Ishikawa (cell line): ENCODE results near the gene USP11.

Experiments
- CEBPB ChIP-seq: IDR thresholded peaks from 2 replicates; pipeline ENCODE4 v1.6.1; 2012
- CREB1 ChIP-seq: IDR thresholded peaks from 2 replicates; pipeline ENCODE4 v1.6.1; 2012; ENCODE audit warnings: low read depth
- EGR1 ChIP-seq: IDR thresholded peaks from 2 replicates; pipeline ENCODE4 v1.6.1; 2012
- EP300 ChIP-seq: IDR thresholded peaks from 2 replicates; pipeline ENCODE4 v1.6.1; 2012; ENCODE audit warnings: borderline replicate concordance
- FOXM1 ChIP-seq: IDR thresholded peaks from 2 replicates; pipeline ENCODE4 v1.6.1; 2012; ENCODE audit warnings: low read depth, borderline replicate concordance
- MAX ChIP-seq: IDR thresholded peaks from 2 replicates; pipeline ENCODE4 v1.6.1; 2012
- NFIC ChIP-seq: IDR thresholded peaks from 2 replicates; pipeline ENCODE4 v1.6.1; 2012
- RAD21 ChIP-seq: IDR thresholded peaks from 2 replicates; pipeline ENCODE4 v1.6.1; 2012; ENCODE audit warnings: low read depth
- REST ChIP-seq: IDR thresholded peaks from 2 replicates; pipeline ENCODE4 v1.6.1; 2012; ENCODE audit warnings: low read depth, mild to moderate bottlenecking
- TAF1 ChIP-seq: IDR thresholded peaks from 2 replicates; pipeline ENCODE4 v1.6.1; 2012; ENCODE audit warnings: low read depth, mild to moderate bottlenecking
- TCF12 ChIP-seq: IDR thresholded peaks from 2 replicates; pipeline ENCODE4 v1.6.1; 2012; ENCODE audit warnings: low read depth
- TEAD4 ChIP-seq: IDR thresholded peaks from 2 replicates; pipeline ENCODE4 v1.6.1; 2012
- USF1 ChIP-seq: IDR thresholded peaks from 2 replicates; pipeline ENCODE4 v1.6.1; 2012
- YY1 ChIP-seq: IDR thresholded peaks from 2 replicates; pipeline ENCODE4 v1.6.1; 2012; ENCODE audit warnings: low read depth
- ZBTB7A ChIP-seq: IDR thresholded peaks from 2 replicates; pipeline ENCODE4 v1.6.1; 2012; ENCODE audit warnings: low read depth

USP11 gene

GRCh38 chrX:47229427-47229826, 3.4 kb upstream of the USP11 start:
- TF ChIP-seq ZBTB7A, result no peak

- TF ChIP-seq TCF12, result no peak
- no peak for TF ChIP-seq RAD21
- TF ChIP-seq REST, result no peak
These were observed 2.5 kb upstream of the USP11 start for GRCh38 chrX:47230136-47230868.

GRCh38 chrX:47231167-47231566, 1.6 kb upstream of the USP11 start:
- TF ChIP-seq EGR1 (no peak), TCF12 (no peak), EP300 (no peak), CEBPB (no peak), TAF1 (no peak), TEAD4 (no peak), RAD21 (no peak), NFIC (no peak), USF1 (no peak), CREB1 (no peak), REST (no peak), FOXM1 (no peak), YY1 (no peak), ZBTB7A (no peak), MAX (no peak)

- TF ChIP-seq ZBTB7A, result 0 out of 2 replicates have a peak, but pooled peaks have one; percentile 14
- no peak for TF ChIP-seq EP300
These were observed 509 bp upstream of the USP11 start for GRCh38 chrX:47232197-47232802.

GRCh38 chrX:47233333-47234113, 714 bp downstream of the USP11 start:
- TF ChIP-seq TCF12, result no peak
- no peak for TF ChIP-seq CEBPB
- TF ChIP-seq REST, result no peak
- peak; percentile 2; the same call in 1 of the 2 replicates for TF ChIP-seq EGR1
- TF ChIP-seq YY1, result peak; percentile 87
- 0 out of 2 replicates have a peak, but pooled peaks have one; percentile 3 for TF ChIP-seq RAD21
- no peak for TF ChIP-seq EP300
- TF ChIP-seq CREB1, result peak; percentile 54
- TF ChIP-seq TAF1, result peak; percentile 60; the same call in 1 of the 2 replicates
- no peak; the same call in 1 of the 2 replicates for TF ChIP-seq FOXM1
- no peak for TF ChIP-seq MAX
